Measurements from ENCODE around the gene C5orf63. TPM values are rescaled to one million over a fixed set of nuclear protein-coding genes. Genes with fewer than 3 reads are reported as not detected.

Gene C5orf63
- polyA plus RNA-seq, 1 donor from 2014 or later, result not detected

- Histone ChIP-seq H3K79me2 (replicated peaks; ENCODE audit: insufficient read depth, low read length) (no peaks in the 10 kb centered on the region), H4K20me1 (ENCODE audit: insufficient read depth) (no peaks in the 10 kb centered on the region), H3K9me2 (ENCODE audit: insufficient read depth, low read length) (no peaks in the 10 kb centered on the region), H3K9ac (ENCODE audit: low read length) (no peak overlapping the region), H3K36me3 (ENCODE audit: insufficient read depth, low read length) (no peaks in the 10 kb centered on the region), H3F3A (ENCODE audit: insufficient read depth, low read length, poor library complexity, severe bottlenecking) (no peaks in the 10 kb centered on the region), H3K9me3 (ENCODE audit: low read length) (no peaks in the 10 kb centered on the region), H3K27ac (ENCODE audit: low read length) (no peak overlapping the region), H3K27me3 (ENCODE audit: insufficient read depth, low read depth, low read length) (no peaks in the 10 kb centered on the region), H2AFZ (ENCODE audit: low read depth, low read length) (no peak overlapping the region), H3K4me3 (ENCODE audit: low read length) (no peak overlapping the region), H3K4me2 (ENCODE audit: low read length) (no peak overlapping the region)
- TF ChIP-seq TAF1 (IDR thresholded peaks at IDR 0.05; ENCODE audit: low read depth), result no peak
- TF ChIP-seq EZH2 (IDR thresholded peaks at IDR 0.05; ENCODE audit: borderline replicate concordance, insufficient read depth, low read length, poor library complexity, severe bottlenecking), result no peak
- TF ChIP-seq CTCF (IDR thresholded peaks at IDR 0.05; ENCODE audit: poor library complexity, severe bottlenecking), result no peak
- no peak for TF ChIP-seq SMC3 (conservative IDR thresholded peaks at IDR 0.05; ENCODE audit: poor library complexity)
- TF ChIP-seq POLR2AphosphoS5 (IDR thresholded peaks at IDR 0.05), result no peak
- TF ChIP-seq, protein P1, sequence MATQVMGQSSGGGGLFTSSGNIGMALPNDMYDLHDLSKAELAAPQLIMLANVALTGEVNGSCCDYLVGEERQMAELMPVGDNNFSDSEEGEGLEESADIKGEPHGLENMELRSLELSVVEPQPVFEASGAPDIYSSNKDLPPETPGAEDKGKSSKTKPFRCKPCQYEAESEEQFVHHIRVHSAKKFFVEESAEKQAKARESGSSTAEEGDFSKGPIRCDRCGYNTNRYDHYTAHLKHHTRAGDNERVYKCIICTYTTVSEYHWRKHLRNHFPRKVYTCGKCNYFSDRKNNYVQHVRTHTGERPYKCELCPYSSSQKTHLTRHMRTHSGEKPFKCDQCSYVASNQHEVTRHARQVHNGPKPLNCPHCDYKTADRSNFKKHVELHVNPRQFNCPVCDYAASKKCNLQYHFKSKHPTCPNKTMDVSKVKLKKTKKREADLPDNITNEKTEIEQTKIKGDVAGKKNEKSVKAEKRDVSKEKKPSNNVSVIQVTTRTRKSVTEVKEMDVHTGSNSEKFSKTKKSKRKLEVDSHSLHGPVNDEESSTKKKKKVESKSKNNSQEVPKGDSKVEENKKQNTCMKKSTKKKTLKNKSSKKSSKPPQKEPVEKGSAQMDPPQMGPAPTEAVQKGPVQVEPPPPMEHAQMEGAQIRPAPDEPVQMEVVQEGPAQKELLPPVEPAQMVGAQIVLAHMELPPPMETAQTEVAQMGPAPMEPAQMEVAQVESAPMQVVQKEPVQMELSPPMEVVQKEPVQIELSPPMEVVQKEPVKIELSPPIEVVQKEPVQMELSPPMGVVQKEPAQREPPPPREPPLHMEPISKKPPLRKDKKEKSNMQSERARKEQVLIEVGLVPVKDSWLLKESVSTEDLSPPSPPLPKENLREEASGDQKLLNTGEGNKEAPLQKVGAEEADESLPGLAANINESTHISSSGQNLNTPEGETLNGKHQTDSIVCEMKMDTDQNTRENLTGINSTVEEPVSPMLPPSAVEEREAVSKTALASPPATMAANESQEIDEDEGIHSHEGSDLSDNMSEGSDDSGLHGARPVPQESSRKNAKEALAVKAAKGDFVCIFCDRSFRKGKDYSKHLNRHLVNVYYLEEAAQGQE (IDR thresholded peaks at IDR 0.05; ENCODE audit: borderline replicate concordance), result no peak
- no peak for TF ChIP-seq EP300 (conservative IDR thresholded peaks at IDR 0.05; ENCODE audit: poor library complexity, severe bottlenecking)
- no peak for TF ChIP-seq RAD21 (conservative IDR thresholded peaks at IDR 0.05)
- TF ChIP-seq MXI1 (conservative IDR thresholded peaks at IDR 0.05; ENCODE audit: poor library complexity, severe bottlenecking), result no peak
Measured at GRCh38 chr5:127070243-127070642, 3.1 kb downstream of the C5orf63 start.

GRCh38 chr5:127068493-127069214 lies 4.6 kb downstream of the C5orf63 start:
- H3F3A ChIP-seq (ENCODE audit: insufficient read depth, low read length, poor library complexity, severe bottlenecking), result no peaks in the 10 kb centered on the region
- no peak overlapping the region for H2AFZ ChIP-seq (ENCODE audit: low read depth, low read length)
- no peaks in the 10 kb centered on the region for H4K20me1 ChIP-seq (ENCODE audit: insufficient read depth)
- H3K36me3 ChIP-seq (ENCODE audit: insufficient read depth, low read length), result no peaks in the 10 kb centered on the region
- TF ChIP-seq POLR2AphosphoS5 (IDR thresholded peaks at IDR 0.05) (no peak), SMC3 (conservative IDR thresholded peaks at IDR 0.05; ENCODE audit: poor library complexity) (no peak), EZH2 (IDR thresholded peaks at IDR 0.05; ENCODE audit: borderline replicate concordance, insufficient read depth, low read length, poor library complexity, severe bottlenecking) (no peak), CTCF (IDR thresholded peaks at IDR 0.05; ENCODE audit: poor library complexity, severe bottlenecking) (no peak), EP300 (conservative IDR thresholded peaks at IDR 0.05; ENCODE audit: poor library complexity, severe bottlenecking) (no peak), RAD21 (conservative IDR thresholded peaks at IDR 0.05) (no peak), TAF1 (IDR thresholded peaks at IDR 0.05; ENCODE audit: low read depth) (no peak), MXI1 (conservative IDR thresholded peaks at IDR 0.05; ENCODE audit: poor library complexity, severe bottlenecking) (no peak)
- TF ChIP-seq, protein P1 (IDR thresholded peaks at IDR 0.05; ENCODE audit: borderline replicate concordance), result no peak
- H3K4me3 ChIP-seq (ENCODE audit: low read length), result no peak overlapping the region
- no peaks in the 10 kb centered on the region for H3K79me2 ChIP-seq (replicated peaks; ENCODE audit: insufficient read depth, low read length)
- H3K9ac ChIP-seq (ENCODE audit: low read length), result no peak overlapping the region
- H3K4me2 ChIP-seq (ENCODE audit: low read length), result no peak overlapping the region
- no peaks in the 10 kb centered on the region for H3K27me3 ChIP-seq (ENCODE audit: insufficient read depth, low read depth, low read length)
- no peaks in the 10 kb centered on the region for H3K9me2 ChIP-seq (ENCODE audit: insufficient read depth, low read length)
- no peaks in the 10 kb centered on the region for H3K9me3 ChIP-seq (ENCODE audit: low read length)
- H3K27ac ChIP-seq (ENCODE audit: low read length), result no peak overlapping the region
